ENCODE data around the gene CLMP. TPM values are rescaled to one million over a fixed set of nuclear protein-coding genes. Genes with fewer than 3 reads are reported as not detected.

Gene CLMP
- total and polyA plus RNA-seq, 4 donors = 0.12 to 1.3 (median 0.35) TPM

GRCh38 chr11:123085497-123085896 is 109.6 kb downstream of the CLMP start:
- TF ChIP-seq JUND (IDR thresholded peaks at IDR 0.05) (no peak), MAX (IDR thresholded peaks at IDR 0.05) (no peak), RAD21 (IDR thresholded peaks at IDR 0.05) (no peak), GABPA (IDR thresholded peaks at IDR 0.05 in 1 of 2, conservative IDR thresholded peaks at IDR 0.05 in 1 of 2) (no peak), YY1 (IDR thresholded peaks at IDR 0.05) (no peak)
- H3K4me3 ChIP-seq (ENCODE audit: low read depth in 1 of 3, low read length in 3 of 3) = no peak overlapping the region
- H3K9ac ChIP-seq (ENCODE audit: low read depth in 1 of 2, low read length in 2 of 2) = no peak overlapping the region
- WGBS = 97% methylated on average over 5 of the region's 5 CpGs
- no peaks in the 10 kb centered on the region for H3K27me3 ChIP-seq (ENCODE audit: control insufficient read depth in 4 of 4, insufficient read depth in 4 of 4, low read length in 3 of 4)
- no peaks in the 10 kb centered on the region for H3K4me1 ChIP-seq (ENCODE audit: control insufficient read depth in 4 of 4, insufficient read depth in 4 of 4, low read length in 3 of 4)
- H3K36me3 ChIP-seq (ENCODE audit: control insufficient read depth in 4 of 4, insufficient read depth in 3 of 4, low read depth in 1 of 4, low read length in 3 of 4) = no peaks in the 10 kb centered on the region
- H3K27ac ChIP-seq (ENCODE audit: low read depth in 1 of 2, low read length in 2 of 2) = no peak overlapping the region
- H3K9me3 ChIP-seq (ENCODE audit: control insufficient read depth in 4 of 4, low read length in 3 of 4) = no peaks in the 10 kb centered on the region
- no peak for DNase-seq (ENCODE audit: low spot score)

GRCh38 chr11:123084454-123084853 is 110.6 kb downstream of the CLMP start:
- WGBS = 98% methylated on average over 7 of the region's 7 CpGs

More at GRCh38 chr11:123084454-123084853, 110.6 kb downstream of the CLMP start:
- no peak overlapping the region for H3K4me3 ChIP-seq (ENCODE audit: low read depth in 1 of 3, low read length in 3 of 3)
- H3K4me1 ChIP-seq (ENCODE audit: control insufficient read depth in 4 of 4, insufficient read depth in 4 of 4, low read length in 3 of 4) = no peaks in the 10 kb centered on the region
- TF ChIP-seq SP1 (IDR thresholded peaks at IDR 0.05) (no peak), ZBTB33 (IDR thresholded peaks at IDR 0.05) (no peak), REST (IDR thresholded peaks at IDR 0.05) (no peak), MAX (IDR thresholded peaks at IDR 0.05) (no peak), NR2F2 (IDR thresholded peaks at IDR 0.05) (no peak), HNF4G (IDR thresholded peaks at IDR 0.05) (no peak), FOXA1 (IDR thresholded peaks at IDR 0.05) (no peak), HNF4A (conservative IDR thresholded peaks at IDR 0.05) (no peak), ATF3 (IDR thresholded peaks at IDR 0.05) (no peak), TAF1 (conservative IDR thresholded peaks at IDR 0.05) (no peak), RXRA (IDR thresholded peaks at IDR 0.05) (no peak), CTCF (IDR thresholded peaks at IDR 0.05; ENCODE audit: low read depth, low read length, missing input control) (no peak), GABPA (IDR thresholded peaks at IDR 0.05 in 1 of 2, conservative IDR thresholded peaks at IDR 0.05 in 1 of 2) (no peak), FOXA2 (IDR thresholded peaks at IDR 0.05) (no peak), RAD21 (IDR thresholded peaks at IDR 0.05) (no peak), JUND (IDR thresholded peaks at IDR 0.05) (no peak), YY1 (IDR thresholded peaks at IDR 0.05) (no peak), EGR1 (IDR thresholded peaks at IDR 0.05; ENCODE audit: low read depth in 2 of 2) (no peak)
- DNase-seq (ENCODE audit: low spot score) = no peak
- no peak overlapping the region for H3K27ac ChIP-seq (ENCODE audit: low read depth in 1 of 2, low read length in 2 of 2)
- H3K9ac ChIP-seq (ENCODE audit: low read depth in 1 of 2, low read length in 2 of 2) = no peak overlapping the region
- H3K9me3 ChIP-seq (ENCODE audit: control insufficient read depth in 4 of 4, low read length in 3 of 4) = no peaks in the 10 kb centered on the region
- no peaks in the 10 kb centered on the region for H3K36me3 ChIP-seq (ENCODE audit: control insufficient read depth in 4 of 4, insufficient read depth in 3 of 4, low read depth in 1 of 4, low read length in 3 of 4)
- H3K27me3 ChIP-seq (ENCODE audit: control insufficient read depth in 4 of 4, insufficient read depth in 4 of 4, low read length in 3 of 4) = no peaks in the 10 kb centered on the region
